ENCODE results near the gene BCAR1. TPM values are rescaled to one million over a fixed set of nuclear protein-coding genes. Genes with fewer than 3 reads are reported as not detected.
"Not testable (repeated sequence)": the region's sequence is repeated elsewhere in the genome, so short reads cannot be mapped to it uniquely, and the experiment has no call there.

BCAR1 gene
- total RNA-seq, 6 donors from 2014 or later = 32.9 to 87.2 (median 61.7) TPM

DNA sequence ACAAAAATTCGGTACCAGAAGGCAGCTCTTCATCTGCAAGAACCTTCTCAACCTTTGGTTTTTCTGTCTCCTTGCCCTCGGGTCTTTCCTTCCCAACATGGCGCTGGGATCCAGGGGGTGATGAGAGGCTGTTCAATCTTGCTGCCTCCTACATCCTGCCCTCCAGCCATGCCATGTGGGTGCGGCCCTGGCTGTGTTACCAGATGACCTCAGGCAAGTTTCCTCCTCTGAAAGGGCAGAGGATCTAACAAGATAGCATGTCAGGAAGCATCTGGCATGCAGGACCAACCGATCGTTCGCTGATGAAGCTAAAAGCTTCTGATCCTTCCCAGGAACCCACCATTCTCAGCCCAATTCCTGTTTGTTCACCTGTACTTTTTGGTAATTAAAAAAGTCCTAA is 36.8 kb upstream of the BCAR1 start:
- peak overlapping the region; percentile 11 to 77 (median 54) for H3K27ac ChIP-seq
- peak; percentile 15 to 20 for ATAC-seq (ENCODE audit: low FRiP score in 2 of 2)

DNA sequence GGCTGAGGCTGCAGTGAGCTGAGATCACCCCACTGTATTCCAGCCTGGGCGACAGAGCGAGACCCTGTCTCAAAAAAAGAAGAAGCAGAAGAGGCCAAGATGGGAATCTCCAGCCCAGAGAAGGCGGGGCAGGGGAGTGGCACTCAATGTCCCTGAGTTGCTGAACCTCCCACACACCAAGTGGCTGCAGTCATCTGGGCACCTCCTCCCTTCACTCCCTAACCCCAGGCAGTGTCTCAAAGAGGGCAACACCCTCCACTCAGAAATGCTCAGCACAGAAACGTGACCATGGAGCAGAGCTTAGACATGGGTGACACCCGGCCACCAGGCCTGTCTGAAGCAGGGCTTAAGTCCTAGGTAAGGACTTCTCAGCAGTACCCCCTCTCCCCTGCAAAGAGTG is 36.3 kb upstream of the BCAR1 start:
- H3K9me3 ChIP-seq = no peaks in the 10 kb centered on the region
- peak overlapping the region in 3 of 4 donors; percentile 28 to 65 (median 39) for H3K27ac ChIP-seq
- TF ChIP-seq POLR2AphosphoS5 (IDR thresholded peaks at IDR 0.05) = no peak
- no peak for TF ChIP-seq POLR2A (IDR thresholded peaks at IDR 0.05)
- TF ChIP-seq, protein P1, sequence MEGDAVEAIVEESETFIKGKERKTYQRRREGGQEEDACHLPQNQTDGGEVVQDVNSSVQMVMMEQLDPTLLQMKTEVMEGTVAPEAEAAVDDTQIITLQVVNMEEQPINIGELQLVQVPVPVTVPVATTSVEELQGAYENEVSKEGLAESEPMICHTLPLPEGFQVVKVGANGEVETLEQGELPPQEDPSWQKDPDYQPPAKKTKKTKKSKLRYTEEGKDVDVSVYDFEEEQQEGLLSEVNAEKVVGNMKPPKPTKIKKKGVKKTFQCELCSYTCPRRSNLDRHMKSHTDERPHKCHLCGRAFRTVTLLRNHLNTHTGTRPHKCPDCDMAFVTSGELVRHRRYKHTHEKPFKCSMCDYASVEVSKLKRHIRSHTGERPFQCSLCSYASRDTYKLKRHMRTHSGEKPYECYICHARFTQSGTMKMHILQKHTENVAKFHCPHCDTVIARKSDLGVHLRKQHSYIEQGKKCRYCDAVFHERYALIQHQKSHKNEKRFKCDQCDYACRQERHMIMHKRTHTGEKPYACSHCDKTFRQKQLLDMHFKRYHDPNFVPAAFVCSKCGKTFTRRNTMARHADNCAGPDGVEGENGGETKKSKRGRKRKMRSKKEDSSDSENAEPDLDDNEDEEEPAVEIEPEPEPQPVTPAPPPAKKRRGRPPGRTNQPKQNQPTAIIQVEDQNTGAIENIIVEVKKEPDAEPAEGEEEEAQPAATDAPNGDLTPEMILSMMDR (IDR thresholded peaks at IDR 0.05) = no peak
- no peak for TF ChIP-seq EP300 (IDR thresholded peaks at IDR 0.05)
- WGBS, 2 donors = 82 to 84% methylated on average over 4 to 5 of the region's 5 CpGs
- DNase-seq (peak in 1 of 2 donors; percentile 69), ATAC-seq (ENCODE audit: low FRiP score in 2 of 2) (peak; percentile 76)
- no peak overlapping the region for H3K4me3 ChIP-seq
- no peaks in the 10 kb centered on the region for H3K27me3 ChIP-seq
- H3K4me1 ChIP-seq = peaks cover 13 to 22% (median 17%) of the 10 kb centered on the region in 4 donors
- H3K36me3 ChIP-seq = peaks cover 0 to 16% (median 7%) of the 10 kb centered on the region in 4 donors

More for the DNA sequence above, 36.8 kb upstream of the BCAR1 start:
- no peak for DNase-seq
- Histone ChIP-seq H3K36me3 (peaks cover under 1 to 21% (median 11%) of the 10 kb centered on the region in 4 donors), H3K4me3 (no peak overlapping the region), H3K4me1 (peaks cover 13 to 22% (median 17%) of the 10 kb centered on the region in 4 donors), H3K27me3 (no peaks in the 10 kb centered on the region), H3K9me3 (no peaks in the 10 kb centered on the region)
- 71 to 75% methylated on average over 7 of the region's 7 CpGs for WGBS, 2 donors
- TF ChIP-seq POLR2A (IDR thresholded peaks at IDR 0.05) (no peak), EP300 (IDR thresholded peaks at IDR 0.05) (peak in 2 of 4 donors; percentile 36 to 73), POLR2AphosphoS5 (IDR thresholded peaks at IDR 0.05) (peak in 1 of 2 donors; percentile 55)

DNA sequence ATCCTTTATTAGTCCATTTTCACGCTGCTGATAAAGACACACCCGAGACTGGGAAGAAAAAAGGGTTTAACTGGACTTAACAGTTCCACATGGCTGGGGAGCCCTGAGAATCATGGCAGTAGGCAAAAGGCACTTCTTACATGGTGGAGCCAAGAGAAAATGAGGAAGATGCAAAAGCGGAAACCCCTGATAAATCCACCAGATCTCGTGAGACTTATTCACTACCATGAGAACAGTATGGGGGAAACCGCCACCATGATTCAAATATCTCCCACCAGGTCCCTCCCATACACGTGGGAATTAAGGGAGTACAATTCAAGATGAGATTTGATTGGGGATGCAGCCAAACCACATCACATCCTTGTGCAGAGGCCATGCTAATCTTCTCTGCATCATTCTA is 35.0 kb upstream of the BCAR1 start:
- Histone ChIP-seq H3K27ac (no peak overlapping the region), H3K4me3 (no peak overlapping the region), H3K9me3 (no peaks in the 10 kb centered on the region), H3K36me3 (peaks cover 0 to 4% (median 1%) of the 10 kb centered on the region in 4 donors), H3K4me1 (peaks cover 13 to 22% (median 17%) of the 10 kb centered on the region in 4 donors), H3K27me3 (no peaks in the 10 kb centered on the region)
- DNase-seq (no peak), ATAC-seq (ENCODE audit: low FRiP score in 2 of 2) (no peak)
- no peak for TF ChIP-seq EP300 (IDR thresholded peaks at IDR 0.05)
- TF ChIP-seq, protein P1 (IDR thresholded peaks at IDR 0.05) = no peak
- no peak for TF ChIP-seq POLR2AphosphoS5 (IDR thresholded peaks at IDR 0.05)
- 90 to 93% methylated on average over 6 of the region's 6 CpGs for WGBS, 2 donors

DNA sequence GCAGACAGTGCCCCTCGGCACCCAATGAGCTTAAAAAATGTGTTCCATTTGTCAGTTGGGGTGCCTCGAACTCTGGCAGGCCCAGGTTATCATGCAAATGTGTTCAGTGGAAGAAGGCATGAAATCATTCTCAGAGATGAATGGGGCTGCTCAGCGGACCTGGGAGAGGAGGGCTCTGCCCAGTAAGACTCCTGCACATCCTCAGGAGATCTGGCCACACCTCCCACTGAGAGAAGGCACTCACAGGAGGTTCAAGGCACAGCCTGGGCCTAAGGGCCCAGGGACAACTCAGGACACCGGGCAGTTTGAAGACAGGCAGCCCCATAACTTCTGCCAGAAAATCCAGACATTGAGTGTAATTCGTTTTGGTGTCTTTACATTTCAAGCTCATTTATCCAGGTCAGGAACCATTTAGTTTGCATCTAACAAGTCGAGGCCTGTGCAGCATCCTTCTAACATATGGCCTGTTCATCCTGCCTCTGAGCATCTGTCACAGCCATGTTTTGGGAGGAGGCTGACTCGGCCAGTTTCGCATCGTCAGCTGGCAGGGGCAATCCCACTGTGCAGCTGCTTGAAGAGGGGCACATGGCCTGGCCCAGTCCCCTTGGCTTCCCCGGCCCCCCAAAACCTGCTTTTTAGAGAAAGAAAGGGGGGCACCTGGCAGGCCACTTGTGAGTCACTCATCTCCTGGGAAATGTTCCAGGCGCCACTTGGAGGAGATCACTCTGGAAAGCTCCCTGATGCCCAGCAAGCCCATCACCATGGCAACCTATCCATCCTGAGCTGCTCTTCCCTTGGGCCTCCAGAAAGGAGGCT is 31.2 kb upstream of the BCAR1 start:
- no peaks in the 10 kb centered on the region for H3K36me3 ChIP-seq
- no peak for TF ChIP-seq POLR2AphosphoS5 (IDR thresholded peaks at IDR 0.05)
- H3K9me3 ChIP-seq = no peaks in the 10 kb centered on the region
- H3K27me3 ChIP-seq = no peaks in the 10 kb centered on the region
- no peak overlapping the region for H3K4me3 ChIP-seq
- peaks cover under 1 to 4% (median under 1%) of the 10 kb centered on the region in 4 donors for H3K4me1 ChIP-seq
- 92 to 94% methylated on average over 9 to 11 of the region's 11 CpGs for WGBS, 2 donors
- no peak for ATAC-seq (ENCODE audit: low FRiP score in 2 of 2)
- H3K27ac ChIP-seq = no peak overlapping the region
- DNase-seq = no peak

DNA sequence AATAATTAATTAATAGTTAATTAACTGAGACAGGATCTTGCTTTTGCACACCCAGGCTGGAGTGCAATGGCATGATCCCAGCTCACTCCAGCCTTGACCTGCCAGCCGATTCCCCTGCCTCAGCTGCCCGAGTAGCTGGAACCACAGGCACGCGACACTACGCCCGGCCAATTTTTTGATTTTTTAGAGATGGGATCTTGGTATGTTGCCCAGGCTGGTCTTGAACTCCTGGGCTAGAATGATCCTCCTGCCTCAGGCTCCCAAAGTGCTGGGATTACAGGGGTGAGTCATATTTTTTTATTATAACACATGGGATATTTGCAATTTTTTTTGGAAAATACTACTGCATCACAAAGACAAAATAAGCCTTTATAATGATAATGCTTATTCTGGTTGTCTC is 30.4 kb upstream of the BCAR1 start:
- Histone ChIP-seq H3K4me1 (no peaks in the 10 kb centered on the region), H3K4me3 (no peak overlapping the region), H3K36me3 (no peaks in the 10 kb centered on the region), H3K27ac (no peak overlapping the region), H3K9me3 (no peaks in the 10 kb centered on the region), H3K27me3 (no peaks in the 10 kb centered on the region)
- ATAC-seq (ENCODE audit: low FRiP score in 2 of 2) (no peak), DNase-seq (no peak)
- no peak for TF ChIP-seq EP300 (IDR thresholded peaks at IDR 0.05)
- TF ChIP-seq, protein P1 (IDR thresholded peaks at IDR 0.05) = no peak
- no peak for TF ChIP-seq POLR2A (IDR thresholded peaks at IDR 0.05)
- no peak for TF ChIP-seq POLR2AphosphoS5 (IDR thresholded peaks at IDR 0.05)
- WGBS, 2 donors = 90 to 92% methylated on average over 6 of the region's 6 CpGs

DNA sequence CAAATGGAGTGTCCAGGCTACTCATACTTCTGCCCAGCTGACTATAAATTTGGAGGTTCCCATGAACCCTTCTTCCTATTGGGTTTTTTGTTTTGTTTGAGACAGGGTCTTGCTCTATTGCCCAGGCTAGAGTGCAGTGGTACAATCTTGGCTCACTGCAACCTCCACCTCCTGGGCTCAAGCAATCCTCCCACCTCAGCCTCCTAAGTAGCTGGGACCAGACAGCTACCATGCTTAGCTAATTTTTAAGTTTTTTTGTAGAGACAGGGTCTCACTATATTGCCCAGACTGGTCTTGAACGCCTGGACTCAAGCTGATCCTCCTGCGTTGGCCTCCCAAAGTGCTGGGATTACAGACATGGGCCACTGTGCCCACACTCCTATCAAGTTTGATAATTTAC is 29.6 kb upstream of the BCAR1 start:
- H3K36me3 ChIP-seq; DNase-seq; H3K4me1 ChIP-seq; H3K9me3 ChIP-seq; H3K27ac ChIP-seq; ATAC-seq (ENCODE audit: low FRiP score in 2 of 2); H3K4me3 ChIP-seq; H3K27me3 ChIP-seq: not testable (repeated sequence)
- 90 to 97% methylated on average over 2 of the region's 2 CpGs for WGBS, 2 donors
